Immature natural killer cell (primary cell): ENCODE measurements around the gene C1orf210. TPM values are rescaled to one million over a fixed set of nuclear protein-coding genes. Genes with fewer than 3 reads are reported as not detected.

ENCODE experiments used
- DNase-seq, 3 donors: peaks; one replicate each; pipeline ENCODE4 v3.0.0; 2022; ENCODE audit warnings: mixed read lengths in 1 of 3
- H3K27ac Mint-ChIP-seq, 6 donors: one replicate each; pipeline ENCODE4 v1.8.0; 2020; ENCODE audit warnings: mixed read lengths in 6 of 6, mild to moderate bottlenecking in 5 of 6, inconsistent platforms in 4 of 6, moderate library complexity in 3 of 6
- H3K27me3 Mint-ChIP-seq, 3 donors: one replicate each; pipeline ENCODE4 v1.8.0; 2020 to 2021; ENCODE audit warnings: low read depth in 3 of 3, mild to moderate bottlenecking in 3 of 3, mixed read lengths in 3 of 3, moderate library complexity in 3 of 3, inconsistent platforms in 1 of 3
- H3K36me3 Mint-ChIP-seq, 3 donors: one replicate each; pipeline ENCODE4 v1.8.0; 2020; ENCODE audit warnings: mixed read lengths in 3 of 3, inconsistent platforms in 2 of 3, mild to moderate bottlenecking in 2 of 3
- H3K4me1 Mint-ChIP-seq, 2 donors: one replicate each; pipeline ENCODE4 v1.8.0; 2020; ENCODE audit warnings: inconsistent platforms in 2 of 2, mild to moderate bottlenecking in 2 of 2, mixed read lengths in 2 of 2, moderate library complexity in 1 of 2
- H3K4me3 Mint-ChIP-seq, 5 donors: one replicate each; pipeline ENCODE4 v1.8.0; 2020; ENCODE audit warnings: mild to moderate bottlenecking in 5 of 5, mixed read lengths in 5 of 5, inconsistent platforms in 3 of 5, moderate library complexity in 3 of 5
- H3K9me3 Mint-ChIP-seq, 6 donors: one replicate each; pipeline ENCODE4 v1.8.0; 2020; ENCODE audit warnings: mild to moderate bottlenecking in 6 of 6, mixed read lengths in 6 of 6, inconsistent platforms in 4 of 6, moderate library complexity in 3 of 6
- polyA plus RNA-seq, 3 donors: library from polyadenylated mRNA; unstranded; fragments of 300-500 nt; fragmentation: Illumina TruSeq; gene quantifications; one replicate each; pipeline ENCODE4 v1.2.3, GENCODE V29; 2021

The C1orf210 gene
- polyA plus RNA-seq, 3 donors from 2014 or later: not detected

DNA sequence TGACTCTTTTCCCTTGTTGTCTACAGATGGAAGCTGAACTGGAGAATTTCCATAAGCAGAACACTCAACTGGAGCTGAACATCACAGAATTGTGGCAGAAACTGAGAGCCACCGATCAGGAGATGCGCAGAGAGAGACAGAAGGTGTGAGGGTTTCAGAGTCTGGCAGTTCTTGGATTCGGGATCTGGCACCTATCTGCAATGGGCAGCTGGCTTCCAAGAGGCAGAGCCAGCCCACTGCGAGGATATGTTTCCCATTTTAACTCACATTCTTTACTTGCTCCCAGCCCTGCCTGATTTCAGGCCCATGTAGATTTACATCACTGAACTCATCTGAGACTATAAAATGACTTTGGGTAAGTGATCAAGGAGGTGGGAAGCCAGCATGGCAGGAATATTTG is 52.9 kb downstream of the C1orf210 start:
- no peaks in the 10 kb centered on the region for H3K36me3 Mint-ChIP-seq
- peaks cover 0 to 2% (median 0%) of the 10 kb centered on the region in 3 donors for H3K27me3 Mint-ChIP-seq
- no peak for DNase-seq
- no peaks in the 10 kb centered on the region for H3K9me3 Mint-ChIP-seq
- H3K4me1 Mint-ChIP-seq: no peaks in the 10 kb centered on the region
- no peak overlapping the region for H3K27ac Mint-ChIP-seq
- no peak overlapping the region for H3K4me3 Mint-ChIP-seq

DNA sequence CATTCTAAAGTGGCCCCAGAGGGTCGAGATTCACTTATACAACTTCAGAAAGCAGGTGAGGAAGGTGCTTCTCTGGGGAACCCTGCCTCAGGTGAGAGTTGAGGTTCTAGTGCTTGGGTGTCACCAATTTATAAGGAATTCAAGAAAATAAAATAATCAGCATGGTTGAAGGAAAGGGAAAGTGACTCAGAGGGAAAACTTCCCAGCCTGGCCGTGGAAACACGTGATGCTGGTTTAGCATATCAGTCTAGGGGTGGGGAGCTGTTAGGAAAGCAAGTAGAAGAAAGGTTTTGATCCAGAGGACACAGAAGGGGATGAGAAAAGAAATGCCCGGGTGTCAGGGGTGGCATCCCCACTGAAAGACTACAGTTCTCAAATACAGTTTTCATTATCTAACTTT is 53.3 kb downstream of the C1orf210 start:
- DNase-seq: no peak
- Mint-ChIP-seq H3K4me1 (no peaks in the 10 kb centered on the region), H3K36me3 (no peaks in the 10 kb centered on the region), H3K4me3 (no peak overlapping the region), H3K27ac (no peak overlapping the region), H3K9me3 (no peaks in the 10 kb centered on the region), H3K27me3 (peaks cover 0 to 2% (median 0%) of the 10 kb centered on the region in 3 donors)

Other genes with a start within 250 kb of the C1orf210 start
- 10 to 100 TPM; 52.8 to 61.7 (median 57.6) TPM for gene EBNA1BP2, start 113.3 kb downstream of the C1orf210 start, polyA plus RNA-seq
- gene CFAP57, start 113.3 kb downstream of the C1orf210 start, polyA plus RNA-seq: not detected
- gene TMEM125, start 15.6 kb downstream of the C1orf210 start, polyA plus RNA-seq: 1 to 10 TPM in 1 of 3 donors, under 1 TPM in 1, not detected in 1; 0.53 to 3.7 TPM
- gene TIE1, start 15.4 kb upstream of the C1orf210 start, polyA plus RNA-seq: 1 to 10 TPM; 8.8 to 9.2 (median 8.8) TPM
- under 1 TPM in 1 of 3 donors, not detected in 2; 0.57 TPM for gene MPL, start 52.2 kb upstream of the C1orf210 start, polyA plus RNA-seq
- gene CDC20, start 73.4 kb upstream of the C1orf210 start, polyA plus RNA-seq: 1 to 10 TPM in 2 of 3 donors, under 1 TPM in 1; 0.69 to 4.0 (median 3.0) TPM
- gene ELOVL1, start 82.4 kb upstream of the C1orf210 start, polyA plus RNA-seq: 100 to 1,000 TPM in 2 of 3 donors, 10 to 100 TPM in 1; 99.8 to 189 (median 113) TPM
- gene MED8, start 104.2 kb upstream of the C1orf210 start, polyA plus RNA-seq: 10 to 100 TPM; 24.8 to 43.3 (median 31.4) TPM
- gene SZT2, start 104.3 kb upstream of the C1orf210 start, polyA plus RNA-seq: 1 to 10 TPM; 3.4 to 8.3 (median 4.5) TPM
- gene HYI, start 168.3 kb upstream of the C1orf210 start, polyA plus RNA-seq: 1 to 10 TPM; 1.6 to 8.3 (median 4.5) TPM
- not detected for gene PTPRF, start 245.3 kb upstream of the C1orf210 start, polyA plus RNA-seq